H1 (cell line): Measurements from ENCODE around the gene GRID2. TPM values are rescaled to one million over a fixed set of nuclear protein-coding genes. Genes with fewer than 3 reads are reported as not detected.

ENCODE experiments used
- CTCF ChIA-PET: fragments of 300-600 bp; sonication (Branson Sonifier 250); formaldehyde crosslinking; loops from one replicate; lab custom pipeline; 2021; ENCODE audit not compliant: partially characterized antibody; lab: Charles Lee
- POLR2A ChIA-PET: fragments of 300-600 bp; sonication (Branson Sonifier 250); formaldehyde crosslinking; loops from one replicate; lab custom pipeline; 2021; ENCODE audit warnings: inconsistent platforms; ENCODE audit not compliant: partially characterized antibody; lab: Charles Lee
- DNase-seq, 2 experiments: peaks; one replicate each; pipeline versions ENCODE4 v3.0.0 to v3.0.0-alpha.2; 2010 to 2022; ENCODE audit warnings: low spot score in 2 of 2, low read depth in 1 of 2, mixed read lengths in 1 of 2
- FAIRE-seq: peaks from 2 replicates; lab custom pipeline; 2011; peaks lifted over from hg19 to GRCh38; lab: Jason Lieb, UNC
- H2AFZ ChIP-seq: 2 replicates; pipeline ENCODE4 v1.8.1; 2012; ENCODE audit warnings: low read length, inconsistent platforms
- H2AK5ac ChIP-seq: 2 replicates; pipeline ENCODE4 v1.6.1; 2013; ENCODE audit warnings: low read depth, low read length
- H2BK120ac ChIP-seq: replicated peaks from 2 replicates; pipeline ENCODE3; 2013; ENCODE audit warnings: low read depth, low read length, inconsistent platforms
- H2BK12ac ChIP-seq: 2 replicates; pipeline ENCODE4 v1.6.1; 2013; ENCODE audit warnings: low read depth, low read length
- H2BK15ac ChIP-seq: 2 replicates; pipeline ENCODE4 v1.6.1; 2013; ENCODE audit warnings: low read length
- H2BK20ac ChIP-seq: 2 replicates; pipeline ENCODE4 v1.6.1; 2013; ENCODE audit warnings: low read length
- H2BK5ac ChIP-seq: 2 replicates; pipeline ENCODE4 v1.6.1; 2013; ENCODE audit warnings: low read depth, low read length
- H3K14ac ChIP-seq: 2 replicates; pipeline ENCODE4 v1.6.1; 2013; ENCODE audit warnings: inconsistent platforms; ENCODE audit not compliant: insufficient read length
- H3K18ac ChIP-seq: 2 replicates; pipeline ENCODE4 v1.6.1; 2013; ENCODE audit warnings: low read length; ENCODE audit errors: extremely low read depth
- H3K23ac ChIP-seq: 2 replicates; pipeline ENCODE4 v1.6.1; 2013; ENCODE audit warnings: inconsistent platforms; ENCODE audit not compliant: insufficient read length
- H3K23me2 ChIP-seq: 2 replicates; pipeline ENCODE4 v1.6.1; 2013; ENCODE audit warnings: low read depth, low read length
- H3K27ac ChIP-seq: 2 replicates; pipeline ENCODE4 v1.6.1; 2011; ENCODE audit warnings: low read depth, low read length, inconsistent platforms
- H3K27me3 ChIP-seq, 4 experiments: replicated peaks in 1 of 4; 1 replicate in 1 of 4; 2 replicates in 3 of 4; pipeline versions ENCODE4 v1.6.1 to v1.8.1; 2011 to 2013; ENCODE audit warnings: low read length in 3 of 4, mild to moderate bottlenecking in 3 of 4, inconsistent platforms in 2 of 4, mixed read lengths in 2 of 4, moderate library complexity in 1 of 4; ENCODE audit not compliant: control insufficient read depth in 3 of 4, insufficient read depth in 3 of 4; ENCODE audit errors: extremely low read depth in 1 of 4
- H3K36me3 ChIP-seq, 4 experiments: 2 replicates each; pipeline versions ENCODE4 v1.6.1 to v1.8.1; 2011 to 2013; ENCODE audit warnings: mild to moderate bottlenecking in 4 of 4, low read length in 3 of 4, moderate library complexity in 2 of 4, control low read depth in 1 of 4, inconsistent platforms in 1 of 4; ENCODE audit not compliant: insufficient read depth in 4 of 4, control insufficient read depth in 2 of 4
- H3K4ac ChIP-seq: replicated peaks from 2 replicates; pipeline ENCODE3; 2013; ENCODE audit warnings: low read length, low read depth, mixed read lengths, inconsistent platforms; ENCODE audit not compliant: insufficient read length
- H3K4me1 ChIP-seq, 4 experiments: replicated peaks in 1 of 4; 1 replicate in 1 of 4; 2 replicates in 3 of 4; pipeline versions ENCODE4 v1.6.1 to v1.8.1; 2011 to 2013; ENCODE audit warnings: low read length in 3 of 4, inconsistent platforms in 2 of 4, mixed read lengths in 1 of 4; ENCODE audit not compliant: insufficient read depth in 4 of 4, control insufficient read depth in 3 of 4
- H3K4me2 ChIP-seq, 2 experiments: 2 replicates each; pipeline versions ENCODE4 v1.6.1 to v1.8.1; 2011 to 2013; ENCODE audit warnings: low read depth in 2 of 2, low read length in 2 of 2, control low read depth in 1 of 2, inconsistent platforms in 1 of 2, mild to moderate bottlenecking in 1 of 2; ENCODE audit not compliant: insufficient read depth in 1 of 2
- H3K4me3 ChIP-seq, 4 experiments: fragments of 200-600, 300-600 bp in 1 of 4; sonication (generic), shearing (Covaris generic), sonication (Bioruptor Twin) in 1 of 4; 2 replicates each; pipeline versions ENCODE4 v1.5.1 to v1.8.1; 2011 to 2016; ENCODE audit warnings: low read length in 4 of 4, low read depth in 3 of 4, control low read depth in 2 of 4, inconsistent platforms in 2 of 4, mild to moderate bottlenecking in 2 of 4, mixed read lengths in 1 of 4, moderate library complexity in 1 of 4; ENCODE audit not compliant: insufficient read depth in 2 of 4; ENCODE audit errors: extremely low read depth in 1 of 4
- H3K56ac ChIP-seq: replicated peaks from 2 replicates; pipeline ENCODE3; 2013; ENCODE audit warnings: low read depth, mild to moderate bottlenecking, mixed read lengths, low read length, inconsistent platforms; ENCODE audit not compliant: insufficient read length
- H3K79me1 ChIP-seq: 2 replicates; pipeline ENCODE4 v1.6.1; 2013; ENCODE audit warnings: low read depth, low read length, control low read depth
- H3K79me2 ChIP-seq, 2 experiments: 2 replicates each; pipeline versions ENCODE4 v1.6.1 to v1.8.1; 2012 to 2013; ENCODE audit warnings: low read length in 2 of 2, mild to moderate bottlenecking in 2 of 2, inconsistent platforms in 1 of 2; ENCODE audit not compliant: insufficient read depth in 2 of 2, control insufficient read depth in 1 of 2
- H3K9ac ChIP-seq, 4 experiments: replicated peaks in 1 of 4; 1 replicate in 1 of 4; 2 replicates in 3 of 4; pipeline versions ENCODE4 v1.6.1 to v1.8.1; 2011 to 2013; ENCODE audit warnings: low read depth in 3 of 4, low read length in 3 of 4, control low read depth in 2 of 4, mild to moderate bottlenecking in 2 of 4, moderate library complexity in 2 of 4, inconsistent platforms in 1 of 4; ENCODE audit errors: extremely low read depth in 1 of 4
- H3K9me3 ChIP-seq, 2 experiments: 2 replicates each; pipeline versions ENCODE4 v1.6.1 to v1.8.1; 2012 to 2013; ENCODE audit warnings: mild to moderate bottlenecking in 2 of 2, moderate library complexity in 2 of 2, control low read depth in 1 of 2, inconsistent platforms in 1 of 2, low read depth in 1 of 2, low read length in 1 of 2, mixed read lengths in 1 of 2; ENCODE audit not compliant: insufficient read depth in 2 of 2
- H4K20me1 ChIP-seq, 2 experiments: replicated peaks in 1 of 2; 2 replicates each; pipeline versions ENCODE3 to v1.8.1; 2011 to 2013; ENCODE audit warnings: inconsistent platforms in 2 of 2, low read length in 2 of 2, mild to moderate bottlenecking in 1 of 2; ENCODE audit not compliant: insufficient read depth in 2 of 2, control insufficient read depth in 1 of 2
- H4K5ac ChIP-seq: 2 replicates; pipeline ENCODE4 v1.6.1; 2013; ENCODE audit warnings: low read length, low read depth, mixed read lengths, inconsistent platforms; ENCODE audit not compliant: insufficient read length
- H4K8ac ChIP-seq: 2 replicates; pipeline ENCODE4 v1.8.0; 2013; ENCODE audit warnings: mild to moderate bottlenecking, moderate library complexity, low read length, inconsistent platforms; ENCODE audit not compliant: insufficient read depth; ENCODE audit errors: extremely low read depth
- H4K91ac ChIP-seq: replicated peaks from 2 replicates; pipeline ENCODE3; 2013; ENCODE audit warnings: low read length, mixed read lengths, inconsistent platforms; ENCODE audit not compliant: insufficient read length
- BACH1 ChIP-seq: IDR thresholded peaks from 2 replicates; pipeline ENCODE4 v1.6.1; 2012; ENCODE audit warnings: low read length, improper control_type of control experiment
- WGBS, 2 experiments: shearing (Covaris generic) in 1 of 2; methylation state at CpG; one replicate each; pipeline versions ENCODE4 v1.1.6 to v1.1.7; 2013 to 2015; ENCODE audit warnings: low lambda C conversion rate in 2 of 2, mixed read lengths in 2 of 2, inconsistent platforms in 1 of 2, low coverage in 1 of 2, missing lambda C conversion rate in 1 of 2; ENCODE audit not compliant: insufficient replicate concordance in 2 of 2, insufficient coverage in 1 of 2, insufficient read length in 1 of 2; ENCODE audit errors: extremely low coverage in 1 of 2, missing lambda C conversion rate in 1 of 2; 5-methylcytosine and 5-hydroxymethylcytosine counted together
- polyA plus RNA-seq, 7 experiments: library from polyadenylated mRNA; depleted of rRNA in 3 of 7; stranded (reverse) in 5 of 7; unstranded in 2 of 7; fragments of >200 nt in 5 of 7; fragments of 200-250 nt in 2 of 7; gene quantifications; 1 replicate in 5 of 7; 2 replicates in 1 of 7; 4 replicates in 1 of 7; pipeline versions ENCODE4 v1.2.1 to v1.2.3, GENCODE V29; 2011 to 2013; ENCODE audit warnings: missing spikeins in 2 of 7, mixed read lengths in 2 of 7
- total RNA-seq: library from RNA; stranded (reverse); fragmentation: NEBNext Ultra II Directional; extraction: Animal tissue kit (Norgen Biotek cat#: 25700); gene quantifications from 2 replicates; pipeline ENCODE4 v1.2.1, GENCODE V29; 2021

GRID2 gene
- total and polyA plus RNA-seq, 2 of the 8 experiments (the other 6 are each of a cell fraction or from before 2014, with no cell fraction given) = 31.1 to 81.9 TPM

- Histone ChIP-seq H2AFZ (no peak overlapping the region), H3K4ac (no peak overlapping the region), H3K14ac (no peak overlapping the region), H3K79me2 (peaks cover 0 to 20% of the 10 kb centered on the region in 2 experiments; a peak in 2 of 4 replicates), H3K79me1 (no peaks in the 10 kb centered on the region; the same call in 1 of the 2 replicates), H2AK5ac (no peak overlapping the region), H2BK20ac (no peak overlapping the region), H3K27ac (no peak overlapping the region), H3K4me1 (peaks cover 0 to 9% (median 4%) of the 10 kb centered on the region in 4 experiments; a peak in 4 of 7 replicates), H3K56ac (no peak overlapping the region), H4K8ac (no peak overlapping the region), H4K20me1 (no peaks in the 10 kb centered on the region), H3K18ac (no peak overlapping the region), H2BK12ac (no peak overlapping the region), H3K4me3 (no peak overlapping the region), H3K36me3 (no peaks in the 10 kb centered on the region), H2BK120ac (no peak overlapping the region), H2BK15ac (no peak overlapping the region), H4K5ac (no peak overlapping the region), H3K9me3 (no peaks in the 10 kb centered on the region), H3K9ac (no peak overlapping the region), H2BK5ac (no peak overlapping the region), H4K91ac (no peak overlapping the region), H3K23me2 (no peaks in the 10 kb centered on the region), H3K4me2 (no peak overlapping the region), H3K27me3 (no peaks in the 10 kb centered on the region), H3K23ac (no peak overlapping the region)
- ChIA-PET CTCF (no interaction called here), POLR2A (no interaction called here)
- DNase-seq = no peak
- FAIRE-seq = no peak
- 84% methylated on average over 2 of the region's 2 CpGs; no CpG with 5 or more reads in 1 of the 2 experiments for WGBS, 2 experiments
- TF ChIP-seq BACH1 = no peak
Observed at GRCh38 chr4:92357966-92358365, 54.2 kb downstream of the GRID2 start.
